NCI-H2227 treated with DMSO at 0.1 percent for 48 hours (cell line): ENCODE results near the gene GH2.
"Not testable (repeated sequence)": the region's sequence is repeated elsewhere in the genome, so short reads cannot be mapped to it uniquely, and the experiment has no call there.

Experiments
- DNase-seq: peaks from one replicate; lab custom pipeline; 2025; lab: John Stamatoyannopoulos, UW

The GH2 gene

GRCh38 chr17:63911041-63911635 lies 29.4 kb upstream of the GH2 start, which contains the start of gene CSHL1:
Gene CSHL1, minus strand, starts transcription at chr17:63911258. Its CDS starts 62 bp downstream, at chr17:63911196.
- no peak for DNase-seq

GRCh38 chr17:63910096-63910495 lies 28.4 kb upstream of the GH2 start:
- no peak for DNase-seq

- DNase-seq: not testable (repeated sequence)
Measured at GRCh38 chr17:63909586-63909985, 27.8 kb upstream of the GH2 start.

- not testable (repeated sequence) for DNase-seq
Measured at GRCh38 chr17:63907161-63907778, 25.5 kb upstream of the GH2 start.

GRCh38 chr17:63904796-63905195 lies 23.1 kb upstream of the GH2 start:
- not testable (repeated sequence) for DNase-seq

- DNase-seq: not testable (repeated sequence)
Measured at GRCh38 chr17:63903787-63904201, 22.1 kb upstream of the GH2 start.

GRCh38 chr17:63901971-63902370 lies 20.2 kb upstream of the GH2 start:
- DNase-seq: not testable (repeated sequence)

- not testable (repeated sequence) for DNase-seq
Measured at GRCh38 chr17:63898899-63899798, 17.4 kb upstream of the GH2 start.

GRCh38 chr17:63896524-63897354 lies 15.0 kb upstream of the GH2 start, which contains the start of gene CSH1:
Gene CSH1, minus strand, starts transcription at chr17:63896574. Its CDS starts 63 bp downstream, at chr17:63896511.
- DNase-seq: not testable (repeated sequence)

- not testable (repeated sequence) for DNase-seq
Measured at GRCh38 chr17:63894821-63895220, 13.1 kb upstream of the GH2 start.

GRCh38 chr17:63894021-63894420 lies 12.3 kb upstream of the GH2 start:
- not testable (repeated sequence) for DNase-seq

- DNase-seq: not testable (repeated sequence)
Measured at GRCh38 chr17:63892316-63893037, 10.7 kb upstream of the GH2 start.

GRCh38 chr17:63889026-63889848 lies 7.5 kb upstream of the GH2 start:
- not testable (repeated sequence) for DNase-seq

GRCh38 chr17:63885119-63885518 lies 3.4 kb upstream of the GH2 start:
- DNase-seq: not testable (repeated sequence)

GRCh38 chr17:63882626-63883126 lies 932 bp upstream of the GH2 start:
- DNase-seq: not testable (repeated sequence)

GRCh38 chr17:63881337-63881736 lies 407 bp downstream of the GH2 start:
- DNase-seq: not testable (repeated sequence)

GRCh38 chr17:63880706-63881105 lies 1.0 kb downstream of the GH2 start:
- no peak for DNase-seq

- not testable (repeated sequence) for DNase-seq
Measured at GRCh38 chr17:63878413-63878812, 3.3 kb downstream of the GH2 start.

GRCh38 chr17:63874693-63875092 lies 7.1 kb downstream of the GH2 start:
- not testable (repeated sequence) for DNase-seq
